ENCODE measurements around the gene USB1.

DNA sequence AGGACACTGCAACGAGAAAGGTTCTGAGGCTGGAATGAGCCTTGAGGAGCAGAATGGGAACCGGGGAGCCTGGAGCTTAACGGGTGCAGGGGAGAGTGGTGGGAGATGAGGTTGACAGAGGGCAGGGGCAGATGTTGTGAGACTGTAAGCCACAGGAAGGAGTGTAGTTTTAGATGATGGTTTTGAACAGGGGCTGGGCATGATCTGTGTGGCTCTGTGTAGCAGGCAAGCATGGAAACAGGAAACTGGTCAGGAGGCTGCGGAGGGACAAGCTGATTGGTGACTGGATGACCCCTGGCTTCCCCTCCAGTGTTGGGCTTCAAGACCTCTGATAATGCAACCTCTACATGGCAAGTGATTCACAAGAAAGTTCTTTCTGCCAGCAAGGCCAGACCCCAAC is 28.9 kb upstream of the USB1 start:
- TF ChIP-seq, protein P1, sequence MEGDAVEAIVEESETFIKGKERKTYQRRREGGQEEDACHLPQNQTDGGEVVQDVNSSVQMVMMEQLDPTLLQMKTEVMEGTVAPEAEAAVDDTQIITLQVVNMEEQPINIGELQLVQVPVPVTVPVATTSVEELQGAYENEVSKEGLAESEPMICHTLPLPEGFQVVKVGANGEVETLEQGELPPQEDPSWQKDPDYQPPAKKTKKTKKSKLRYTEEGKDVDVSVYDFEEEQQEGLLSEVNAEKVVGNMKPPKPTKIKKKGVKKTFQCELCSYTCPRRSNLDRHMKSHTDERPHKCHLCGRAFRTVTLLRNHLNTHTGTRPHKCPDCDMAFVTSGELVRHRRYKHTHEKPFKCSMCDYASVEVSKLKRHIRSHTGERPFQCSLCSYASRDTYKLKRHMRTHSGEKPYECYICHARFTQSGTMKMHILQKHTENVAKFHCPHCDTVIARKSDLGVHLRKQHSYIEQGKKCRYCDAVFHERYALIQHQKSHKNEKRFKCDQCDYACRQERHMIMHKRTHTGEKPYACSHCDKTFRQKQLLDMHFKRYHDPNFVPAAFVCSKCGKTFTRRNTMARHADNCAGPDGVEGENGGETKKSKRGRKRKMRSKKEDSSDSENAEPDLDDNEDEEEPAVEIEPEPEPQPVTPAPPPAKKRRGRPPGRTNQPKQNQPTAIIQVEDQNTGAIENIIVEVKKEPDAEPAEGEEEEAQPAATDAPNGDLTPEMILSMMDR (conservative IDR thresholded peaks at IDR 0.05 in 1 of 2, IDR thresholded peaks at IDR 0.05 in 1 of 2; ENCODE audit: low read depth in 1 of 2, low read length in 2 of 2): no peak
- TF ChIP-seq EZH2 (IDR thresholded peaks at IDR 0.05; ENCODE audit: low read length, missing control alignments): no peak
